Measurements from ENCODE around the gene RBM19.

The RBM19 gene

GRCh38 chr12:113960030-113960429, 6.1 kb downstream of the RBM19 start:
- no peak overlapping the region for H3K27ac ChIP-seq
- TF ChIP-seq CTCF (conservative IDR thresholded peaks at IDR 0.05): no peak

GRCh38 chr12:113959096-113959495, 7.0 kb downstream of the RBM19 start:
- H3K27ac ChIP-seq: no peak overlapping the region
- TF ChIP-seq CTCF (conservative IDR thresholded peaks at IDR 0.05): no peak

GRCh38 chr12:113958108-113958507, 8.0 kb downstream of the RBM19 start:
- TF ChIP-seq CTCF (conservative IDR thresholded peaks at IDR 0.05): no peak
- H3K27ac ChIP-seq: no peak overlapping the region

- no peak for TF ChIP-seq CTCF (conservative IDR thresholded peaks at IDR 0.05)
Observed at GRCh38 chr12:113957627-113958026, 8.5 kb downstream of the RBM19 start.

GRCh38 chr12:113955109-113955970, 10.8 kb downstream of the RBM19 start:
- TF ChIP-seq CTCF (conservative IDR thresholded peaks at IDR 0.05): peak; percentile 87
- H3K27ac ChIP-seq: no peak overlapping the region

More at GRCh38 chr12:113957627-113958026, 8.5 kb downstream of the RBM19 start:
- H3K27ac ChIP-seq: no peak overlapping the region

GRCh38 chr12:113954547-113954946, 11.6 kb downstream of the RBM19 start:
- no peak for TF ChIP-seq CTCF (conservative IDR thresholded peaks at IDR 0.05)
- no peak overlapping the region for H3K27ac ChIP-seq

GRCh38 chr12:113950873-113951272, 15.3 kb downstream of the RBM19 start:
- TF ChIP-seq CTCF (conservative IDR thresholded peaks at IDR 0.05): no peak
- H3K27ac ChIP-seq: no peak overlapping the region

All from VCaP (cell line).